SH-SY5Y (cell line): ENCODE data around the gene WWOX.

Source experiments
- GATA2 ChIP-seq: IDR thresholded peaks from 2 replicates; pipeline ENCODE4 v1.6.1; 2011; ENCODE audit warnings: mild to moderate bottlenecking, low read depth, low read length
- GATA3 ChIP-seq: IDR thresholded peaks from 2 replicates; pipeline ENCODE4 v1.6.1; 2011; ENCODE audit warnings: low read depth, mild to moderate bottlenecking, low read length, moderate library complexity

DNA sequence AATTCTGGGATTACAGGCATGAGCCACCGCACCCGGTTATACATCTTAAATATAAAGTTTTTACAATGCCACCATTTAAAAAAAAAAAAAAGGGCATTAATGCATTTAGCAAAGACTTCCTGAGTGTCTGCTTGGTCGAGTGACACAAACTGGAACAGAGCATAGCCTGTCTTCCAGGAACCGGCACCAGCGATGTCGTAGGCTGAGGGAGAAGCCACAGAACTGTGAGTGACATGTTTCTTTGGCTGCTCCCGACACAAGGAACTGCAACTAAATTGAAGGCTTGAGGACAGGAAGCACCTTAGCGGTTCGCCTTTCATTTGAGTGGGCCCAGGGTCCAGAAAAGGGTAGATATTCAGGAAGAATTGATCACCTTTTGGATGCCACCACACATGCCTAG, 783.3 kb downstream of the WWOX start:
- TF ChIP-seq GATA2, result no peak
- TF ChIP-seq GATA3, result no peak
